Naive thymus-derived CD4-positive, alpha-beta T cell (primary cell): ENCODE data around the gene COMT. TPM values are rescaled to one million over a fixed set of nuclear protein-coding genes. Genes with fewer than 3 reads are reported as not detected.

Experiments used
- ATAC-seq: fragments of 150-1000 bp; cut with Tn5 transposase; 2 replicates; pipeline ENCODE4 v1.10.0; 2021; ENCODE audit warnings: mild to moderate bottlenecking, moderate library complexity
- CTCF ChIA-PET: fragments of 350-600 bp; sonication (Branson Sonifier 250); formaldehyde crosslinking; loops from one replicate; lab custom pipeline; 2021; ENCODE audit warnings: antibody characterized with exemption; lab: Charles Lee
- POLR2A ChIA-PET: fragments of 350-600 bp; sonication (Branson Sonifier 250); formaldehyde crosslinking; loops from one replicate; lab custom pipeline; 2021; ENCODE audit warnings: antibody characterized with exemption, inconsistent platforms; lab: Charles Lee
- DNase-seq, 9 donors: peaks; one replicate each; pipeline versions ENCODE4 v3.0.0 to v3.0.0-alpha.2; 2020 to 2022; ENCODE audit warnings: mixed read lengths in 1 of 9
- H3K27ac ChIP-seq: one replicate; pipeline ENCODE4 v1.7.0; 2013; ENCODE audit warnings: mild to moderate bottlenecking, low read depth, low read length, moderate library complexity
- H3K27me3 ChIP-seq, 2 donors: one replicate each; pipeline ENCODE4 v1.7.0; 2013; ENCODE audit warnings: low read length in 2 of 2, mild to moderate bottlenecking in 2 of 2, moderate library complexity in 2 of 2; ENCODE audit not compliant: control insufficient read depth in 2 of 2, insufficient read depth in 2 of 2
- H3K36me3 ChIP-seq, 3 experiments: 1 replicate in 2 of 3; 2 replicates in 1 of 3; pipeline ENCODE4 v1.7.0; 2013; ENCODE audit warnings: low read length in 3 of 3, mild to moderate bottlenecking in 3 of 3, moderate library complexity in 1 of 3; ENCODE audit not compliant: insufficient read depth in 3 of 3, control insufficient read depth in 2 of 3
- H3K4me1 ChIP-seq, 2 donors: one replicate each; pipeline ENCODE4 v1.7.0; 2013; ENCODE audit warnings: low read length in 2 of 2, mild to moderate bottlenecking in 2 of 2, moderate library complexity in 1 of 2; ENCODE audit not compliant: control insufficient read depth in 2 of 2, insufficient read depth in 2 of 2
- H3K4me3 ChIP-seq: 2 replicates; pipeline ENCODE4 v1.7.0; 2013; ENCODE audit warnings: mild to moderate bottlenecking, low read length
- H3K9me3 ChIP-seq, 3 experiments: 1 replicate in 2 of 3; 2 replicates in 1 of 3; pipeline ENCODE4 v1.7.0; 2013; ENCODE audit warnings: low read length in 3 of 3; ENCODE audit not compliant: control insufficient read depth in 2 of 3
- H3K27ac Mint-ChIP-seq, 9 donors: one replicate each; pipeline ENCODE4 v1.8.0; 2020 to 2022; ENCODE audit warnings: mixed read lengths in 9 of 9, mild to moderate bottlenecking in 8 of 9, moderate library complexity in 5 of 9, inconsistent platforms in 2 of 9
- H3K27me3 Mint-ChIP-seq, 5 donors: one replicate each; pipeline ENCODE4 v1.8.0; 2021 to 2022; ENCODE audit warnings: mixed read lengths in 5 of 5, mild to moderate bottlenecking in 1 of 5
- H3K36me3 Mint-ChIP-seq, 5 donors: one replicate each; pipeline ENCODE4 v1.8.0; 2020 to 2022; ENCODE audit warnings: mixed read lengths in 5 of 5, mild to moderate bottlenecking in 3 of 5, inconsistent platforms in 1 of 5
- H3K4me1 Mint-ChIP-seq, 7 donors: one replicate each; pipeline ENCODE4 v1.8.0; 2020 to 2022; ENCODE audit warnings: mixed read lengths in 7 of 7, mild to moderate bottlenecking in 3 of 7, inconsistent platforms in 1 of 7
- H3K4me3 Mint-ChIP-seq, 10 donors: one replicate each; pipeline ENCODE4 v1.8.0; 2020 to 2022; ENCODE audit warnings: mild to moderate bottlenecking in 10 of 10, mixed read lengths in 10 of 10, moderate library complexity in 6 of 10, inconsistent platforms in 2 of 10
- H3K9me3 Mint-ChIP-seq, 11 donors: one replicate each; pipeline ENCODE4 v1.8.0; 2020 to 2022; ENCODE audit warnings: mixed read lengths in 11 of 11, mild to moderate bottlenecking in 4 of 11, inconsistent platforms in 1 of 11, moderate library complexity in 1 of 11
- intact Hi-C, 2 donors: fragments of 100-400 bp; cut with micrococcal nuclease; formaldehyde crosslinking; loops; one replicate each; pipeline ENCODE4 v1.15.1; 2023
- polyA plus RNA-seq, 2 donors: library from polyadenylated mRNA; unstranded; fragments of 300-500 nt; fragmentation: Illumina TruSeq; gene quantifications; one replicate each; pipeline ENCODE4 v1.2.3, GENCODE V29; 2021
- total RNA-seq, 6 experiments: library from RNA in 5 of 6; stranded (reverse) in 5 of 6; gene quantifications; 1 replicate in 5 of 6; 2 replicates in 1 of 6; pipeline ENCODE4 v1.2.3 and lab custom pipeline; 2021 to 2026

The COMT gene
- total and polyA plus RNA-seq, 7 experiments from 2014 or later, result 30.0 to 105 (median 56.0) TPM

DNA sequence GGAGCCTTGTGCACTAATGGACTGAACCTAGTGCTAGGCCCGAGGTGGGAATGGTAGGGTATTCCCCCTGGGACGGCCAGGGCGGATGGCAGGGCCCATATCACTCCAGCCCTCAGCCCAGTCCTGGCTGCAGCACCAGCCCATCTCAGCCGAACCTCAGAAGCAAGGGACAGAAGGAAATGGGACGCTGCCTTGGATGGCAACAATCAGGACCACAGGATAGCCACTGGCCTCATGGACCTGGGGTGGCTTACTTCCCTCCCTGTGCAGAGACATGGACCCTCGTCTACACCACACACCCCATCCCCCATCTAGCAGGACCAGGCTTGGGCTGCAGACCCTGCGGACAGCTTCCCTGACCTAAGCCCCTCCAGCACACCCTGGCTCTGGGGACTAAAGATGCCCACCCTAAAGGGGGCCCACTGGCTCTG is 50.9 kb downstream of the COMT start:
- POLR2A ChIA-PET, result no interaction called here

DNA sequence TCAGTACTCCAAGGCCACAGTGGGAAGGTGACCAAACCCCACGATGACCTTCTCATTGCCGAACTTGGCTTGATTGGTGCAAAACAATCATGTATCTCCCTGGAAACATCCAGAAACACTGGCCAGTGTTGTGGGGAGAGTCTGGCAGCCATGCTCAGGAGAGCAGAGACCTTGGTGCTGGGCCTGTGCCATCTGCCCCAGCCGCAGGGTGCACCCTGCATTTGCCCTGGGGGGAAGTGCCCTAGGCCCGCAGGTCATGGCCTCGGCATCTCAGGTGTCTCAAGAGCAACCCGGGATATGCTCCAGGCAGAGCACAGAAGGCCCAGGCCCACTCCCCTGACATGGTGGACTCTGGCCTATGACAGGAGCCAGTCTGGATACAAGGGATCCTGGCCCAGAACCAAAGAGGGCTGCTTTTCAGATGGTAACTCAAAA is 51.4 kb downstream of the COMT start:
- ChIA-PET CTCF (no interaction called here), POLR2A (no interaction called here)
- ATAC-seq, result no peak
- Mint-ChIP-seq H3K4me1 (peaks cover 0 to 3% (median 0%) of the 10 kb centered on the region in 7 donors), H3K27ac (no peak overlapping the region), H3K9me3 (no peaks in the 10 kb centered on the region), H3K27me3 (peaks cover 0 to 5% (median 0%) of the 10 kb centered on the region in 5 donors), H3K4me3 (no peak overlapping the region), H3K36me3 (no peaks in the 10 kb centered on the region)
- intact Hi-C loops, result no loop called here
- Histone ChIP-seq H3K4me3 (no peak overlapping the region), H3K27ac (no peak overlapping the region), H3K4me1 (no peaks in the 10 kb centered on the region), H3K36me3 (no peaks in the 10 kb centered on the region), H3K9me3 (no peaks in the 10 kb centered on the region), H3K27me3 (no peaks in the 10 kb centered on the region)
- no peak for DNase-seq

More for the DNA sequence above, 50.9 kb downstream of the COMT start:
- no peak overlapping the region for H3K4me3 ChIP-seq
- ATAC-seq (no peak), DNase-seq (no peak)
- intact Hi-C loops, result no loop called here
- H3K27ac ChIP-seq, result no peak overlapping the region
- no peaks in the 10 kb centered on the region for H3K36me3 ChIP-seq
- H3K27ac Mint-ChIP-seq, result no peak overlapping the region
- H3K9me3 Mint-ChIP-seq, result no peaks in the 10 kb centered on the region
- H3K4me1 ChIP-seq, result no peaks in the 10 kb centered on the region
- H3K4me3 Mint-ChIP-seq, result no peak overlapping the region
- H3K36me3 Mint-ChIP-seq, result no peaks in the 10 kb centered on the region
- H3K27me3 Mint-ChIP-seq, result peaks cover 0 to 5% (median 0%) of the 10 kb centered on the region in 5 donors
- H3K9me3 ChIP-seq, result no peaks in the 10 kb centered on the region
- CTCF ChIA-PET, result no interaction called here
- H3K27me3 ChIP-seq, result no peaks in the 10 kb centered on the region
- peaks cover 0 to 3% (median 0%) of the 10 kb centered on the region in 7 donors for H3K4me1 Mint-ChIP-seq

DNA sequence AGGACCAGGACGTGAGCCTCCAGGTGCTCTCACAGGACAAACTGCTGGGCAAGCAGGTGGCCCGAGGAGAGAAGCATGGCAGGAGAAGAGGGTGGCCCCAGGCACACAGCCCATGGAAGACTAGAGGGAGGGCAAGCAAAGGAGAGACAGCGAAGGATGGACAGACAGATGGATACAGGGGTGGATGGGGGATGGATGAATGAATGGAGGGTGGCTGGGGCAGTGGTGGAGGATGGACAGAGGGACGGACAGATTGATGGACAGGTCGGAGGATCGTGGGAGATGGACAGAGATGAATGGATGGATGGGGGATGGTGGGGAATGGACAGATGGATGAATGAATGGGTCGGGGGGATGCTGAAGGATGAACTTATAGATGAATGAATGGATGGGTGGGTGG is 52.4 kb downstream of the COMT start:
- Histone ChIP-seq H3K4me3 (no peak overlapping the region), H3K9me3 (no peaks in the 10 kb centered on the region), H3K27ac (no peak overlapping the region), H3K4me1 (no peaks in the 10 kb centered on the region), H3K36me3 (no peaks in the 10 kb centered on the region), H3K27me3 (no peaks in the 10 kb centered on the region)
- H3K27me3 Mint-ChIP-seq, result peaks cover 0 to 5% (median 0%) of the 10 kb centered on the region in 5 donors
- H3K9me3 Mint-ChIP-seq, result no peaks in the 10 kb centered on the region
- ATAC-seq (no peak), DNase-seq (no peak)
- no peaks in the 10 kb centered on the region for H3K36me3 Mint-ChIP-seq
- intact Hi-C loops, result no loop called here
- no peak overlapping the region for H3K4me3 Mint-ChIP-seq
- POLR2A ChIA-PET, result no interaction called here
- CTCF ChIA-PET, result interaction anchor here (0.6 kb wide), 1 partner anchor 18 kb away, joined by 4 read pairs; no protein-coding TSS in a partner anchor
- H3K4me1 Mint-ChIP-seq, result peaks cover 0 to 2% (median 0%) of the 10 kb centered on the region in 7 donors
- no peak overlapping the region for H3K27ac Mint-ChIP-seq

DNA sequence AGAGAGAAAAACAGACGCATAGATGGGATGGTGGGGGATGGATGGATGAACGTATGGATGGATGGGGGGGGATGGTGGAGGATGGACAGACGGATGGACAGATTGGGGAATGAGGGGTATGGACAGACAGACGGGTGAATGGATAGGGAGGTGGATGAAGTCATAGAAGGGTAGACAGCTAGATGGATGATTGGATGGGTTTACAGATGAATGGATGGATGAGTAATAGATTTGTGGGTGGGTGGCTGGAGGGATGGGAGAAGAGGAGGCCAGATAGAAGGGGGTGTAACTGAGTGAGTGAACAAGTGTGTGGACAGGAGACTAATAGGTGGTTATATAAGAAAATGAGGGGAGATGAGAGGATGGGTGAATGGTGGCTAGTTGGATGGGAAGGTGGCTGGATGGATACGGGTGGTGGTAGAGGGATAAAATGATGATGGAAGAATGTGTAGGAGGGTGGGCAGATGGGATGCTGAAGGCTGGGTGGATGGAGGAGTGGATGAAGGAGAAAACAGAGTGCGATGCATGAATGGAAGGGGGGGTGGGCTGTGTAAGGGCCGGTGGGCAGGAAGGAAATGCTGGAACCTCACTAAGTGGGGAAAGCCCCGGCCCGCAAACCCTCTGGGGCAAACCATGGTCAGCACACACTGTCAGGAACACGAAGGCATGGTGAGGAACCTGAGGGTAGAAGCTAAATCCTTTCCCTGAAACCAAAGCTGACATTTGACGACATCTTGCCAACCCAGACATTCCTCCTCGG is 53.5 kb downstream of the COMT start:
- ATAC-seq (no peak), DNase-seq (no peak)
- Histone ChIP-seq H3K4me3 (no peak overlapping the region), H3K27me3 (no peaks in the 10 kb centered on the region), H3K4me1 (no peaks in the 10 kb centered on the region), H3K9me3 (no peaks in the 10 kb centered on the region), H3K36me3 (no peaks in the 10 kb centered on the region), H3K27ac (no peak overlapping the region)
- no peaks in the 10 kb centered on the region for H3K36me3 Mint-ChIP-seq
- H3K27ac Mint-ChIP-seq, result no peak overlapping the region
- no peaks in the 10 kb centered on the region for H3K9me3 Mint-ChIP-seq
- H3K4me1 Mint-ChIP-seq, result peaks cover 0 to 2% (median 0%) of the 10 kb centered on the region in 7 donors
- H3K27me3 Mint-ChIP-seq, result peaks cover 0 to 5% (median 0%) of the 10 kb centered on the region in 5 donors
- intact Hi-C loops, result no loop called here
- ChIA-PET POLR2A (no interaction called here), CTCF (interaction anchor here (1.1 kb wide), 1 partner anchor 29 kb away, joined by 4 read pairs; no protein-coding TSS in a partner anchor)
- no peak overlapping the region for H3K4me3 Mint-ChIP-seq

DNA sequence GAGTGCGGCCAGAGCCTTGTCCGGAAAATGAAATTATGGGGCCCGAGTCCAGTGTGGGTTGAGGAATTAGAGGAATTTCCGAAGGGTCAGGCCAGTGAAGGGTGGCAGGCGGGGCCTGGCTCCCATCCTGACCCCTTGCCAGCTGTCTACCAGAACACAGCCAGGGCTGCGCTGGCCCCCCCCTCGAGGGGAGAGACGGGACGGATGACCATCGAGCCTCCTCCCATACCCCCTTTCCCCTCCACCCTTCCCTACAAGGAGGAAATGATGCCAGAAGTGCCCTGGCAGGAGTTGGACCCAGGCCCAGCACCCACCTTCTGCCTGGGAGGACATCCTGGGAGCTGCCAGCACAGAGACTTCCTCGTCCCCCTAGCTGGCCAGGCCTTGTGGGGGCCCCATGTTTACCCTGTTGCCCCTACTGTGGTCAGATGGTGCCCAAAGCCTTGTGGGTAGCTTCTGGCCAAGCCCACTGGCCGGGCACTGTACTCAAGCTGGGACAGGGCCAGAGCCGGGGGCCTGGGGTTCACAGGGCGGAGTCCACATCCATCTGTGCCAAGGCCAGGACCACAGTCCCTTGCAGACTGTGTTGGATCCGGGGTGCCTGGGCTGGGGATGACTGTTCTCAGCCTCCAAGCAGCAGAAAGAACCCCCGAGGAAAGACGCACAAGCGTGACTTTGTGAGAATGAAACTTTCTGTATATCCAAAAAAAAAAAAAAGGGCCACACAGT is 54.2 kb downstream of the COMT start:
- no peak overlapping the region for H3K27ac ChIP-seq
- DNase-seq, result no peak
- H3K27me3 ChIP-seq, result no peaks in the 10 kb centered on the region
- no peaks in the 10 kb centered on the region for H3K36me3 ChIP-seq
- ChIA-PET CTCF (interaction anchor here (1.1 kb wide), 1 partner anchor 29 kb away, joined by 4 read pairs; no protein-coding TSS in a partner anchor), POLR2A (no interaction called here)
- no peaks in the 10 kb centered on the region for H3K9me3 Mint-ChIP-seq
- H3K4me1 ChIP-seq, result no peaks in the 10 kb centered on the region
- H3K27me3 Mint-ChIP-seq, result peaks cover 0 to 5% (median 0%) of the 10 kb centered on the region in 5 donors
- H3K4me3 ChIP-seq, result no peak overlapping the region
- peaks cover 0 to 2% (median 0%) of the 10 kb centered on the region in 7 donors for H3K4me1 Mint-ChIP-seq
- H3K36me3 Mint-ChIP-seq, result no peaks in the 10 kb centered on the region
- no peak for ATAC-seq
- H3K9me3 ChIP-seq, result no peaks in the 10 kb centered on the region
- intact Hi-C loops, result no loop called here
- no peak overlapping the region for H3K27ac Mint-ChIP-seq
- no peak overlapping the region for H3K4me3 Mint-ChIP-seq

DNA sequence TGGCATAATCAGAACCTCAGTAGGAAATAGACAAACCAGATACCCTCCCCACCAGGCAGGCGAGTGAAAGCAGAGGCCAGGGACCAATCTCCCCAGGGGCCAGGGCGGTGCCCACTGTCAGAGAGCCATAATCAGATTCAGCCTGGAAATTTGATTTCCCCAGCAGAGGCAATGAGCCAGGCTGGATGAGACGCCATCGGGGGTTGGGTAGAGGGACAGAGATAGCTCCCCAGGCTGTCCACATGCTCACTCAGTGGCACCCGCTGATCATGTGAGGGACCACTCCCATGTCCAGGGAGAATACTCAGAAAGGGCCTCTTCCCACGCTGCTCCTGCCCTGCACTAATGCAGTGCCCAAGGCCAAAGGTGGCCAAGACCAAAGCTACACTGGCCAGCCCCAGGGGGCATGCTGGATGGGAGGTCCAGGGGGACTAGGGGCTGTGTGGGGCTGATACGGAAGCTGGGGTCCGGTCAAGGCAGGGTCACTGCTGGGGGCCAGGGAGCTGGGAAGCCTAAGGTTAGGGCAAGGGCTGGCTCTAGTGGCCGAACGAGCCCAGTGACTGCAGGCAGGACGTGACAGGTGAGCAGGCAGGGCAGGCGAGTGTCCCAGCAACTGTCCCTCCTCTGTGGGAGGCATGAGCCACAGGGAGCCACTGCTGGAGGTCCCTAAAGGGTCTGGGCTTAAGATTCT is 55.3 kb downstream of the COMT start:
- H3K36me3 Mint-ChIP-seq, result peaks cover 0 to 4% (median 0%) of the 10 kb centered on the region in 5 donors
- Histone ChIP-seq H3K4me3 (no peak overlapping the region), H3K36me3 (no peaks in the 10 kb centered on the region), H3K27ac (no peak overlapping the region), H3K27me3 (no peaks in the 10 kb centered on the region), H3K9me3 (no peaks in the 10 kb centered on the region), H3K4me1 (no peaks in the 10 kb centered on the region)
- peaks cover 0 to 5% (median 0%) of the 10 kb centered on the region in 5 donors for H3K27me3 Mint-ChIP-seq
- POLR2A ChIA-PET, result no interaction called here
- peaks cover 0 to 4% (median 0%) of the 10 kb centered on the region in 7 donors for H3K4me1 Mint-ChIP-seq
- peaks cover 0 to 4% (median 0%) of the 10 kb centered on the region in 11 donors for H3K9me3 Mint-ChIP-seq
- no peak for DNase-seq
- no peak for ATAC-seq
- no peak overlapping the region for H3K4me3 Mint-ChIP-seq
- intact Hi-C loops, result no loop called here
- H3K27ac Mint-ChIP-seq, result no peak overlapping the region
- CTCF ChIA-PET, result no interaction called here
